Measurements from ENCODE around the gene CHKA. TPM values are rescaled to one million over a fixed set of nuclear protein-coding genes. Genes with fewer than 3 reads are reported as not detected.

Gene CHKA
- total and polyA plus RNA-seq, 9 of the 15 experiments (the other 6 are each of a cell fraction or from before 2014, with no cell fraction given): 3.6 to 37.0 (median 30.2) TPM

GRCh38 chr11:68015467-68015866 lies 105.7 kb downstream of the CHKA start:
- no peaks in the 10 kb centered on the region for H3K27me3 ChIP-seq (ENCODE audit: control insufficient read depth in 2 of 2, insufficient read depth in 2 of 2, low read length in 2 of 2)
- no peak overlapping the region for H3K4me2 ChIP-seq (ENCODE audit: insufficient read depth, low read length)
- H3K4me3 ChIP-seq: no peak overlapping the region
- in situ Hi-C loops (cut with MboI): no loop called here
- H3K27ac ChIP-seq (ENCODE audit: extremely low read depth, low read depth, low read length): no peak overlapping the region
- intact Hi-C loops (cut with micrococcal nuclease): no loop called here
- 60% methylated on average over 8 of the region's 8 CpGs for WGBS (ENCODE audit: insufficient coverage, low coverage, missing lambda C conversion rate)
- H3K4me1 ChIP-seq (replicated peaks in 1 of 2; ENCODE audit: control insufficient read depth in 2 of 2, insufficient read depth in 2 of 2, low read length in 2 of 2): peaks cover 5 to 68% of the 10 kb centered on the region in 2 experiments
- H3K9me1 ChIP-seq (ENCODE audit: control insufficient read depth, insufficient read depth, low read length): no peaks in the 10 kb centered on the region
- BruUV-seq (replicated peaks): no TSS peak
- no peak for FAIRE-seq
- H4K20me1 ChIP-seq (replicated peaks; ENCODE audit: control insufficient read depth, insufficient read depth, low read length): peaks cover 3% of the 10 kb centered on the region; the same call in 1 of the 2 replicates
- H3K9me3 ChIP-seq (replicated peaks; ENCODE audit: control insufficient read depth, insufficient read depth, low read depth, low read length): no peaks in the 10 kb centered on the region
- no peaks in the 10 kb centered on the region for H3K36me3 ChIP-seq (ENCODE audit: control insufficient read depth, insufficient read depth, low read length)
- no peak for ATAC-seq
- no peaks in the 10 kb centered on the region for H3K79me2 ChIP-seq (ENCODE audit: control insufficient read depth, insufficient read depth, low read length)
- no peak overlapping the region for H2AFZ ChIP-seq (ENCODE audit: low read depth, low read length)
- TF ChIP-seq BRF1 (IDR thresholded peaks at IDR 0.05; ENCODE audit: borderline replicate concordance, extremely low read depth, insufficient read length): no peak
- TF ChIP-seq ZKSCAN1 (IDR thresholded peaks at IDR 0.05; ENCODE audit: low read depth, low read length): peak; percentile 95
- no peak for TF ChIP-seq PRDM10 (IDR thresholded peaks at IDR 0.05; ENCODE audit: partially characterized antibody)
- no peak overlapping the region for H3K9ac ChIP-seq (ENCODE audit: insufficient read depth in 1 of 2, low read depth in 2 of 2, low read length in 2 of 2)
- no peak for DNase-seq (ENCODE audit: extremely low read depth in 1 of 4, low spot score in 3 of 4)
- ChIA-PET CTCF (ENCODE audit: low intra/inter-chr PET ratio) (no interaction called here), POLR2A (interaction anchor here (0.7 kb wide), 1 partner anchor 18 kb away, joined by 3 read pairs; no protein-coding TSS in a partner anchor)
